ENCODE data around the gene FAP. TPM values are rescaled to one million over a fixed set of nuclear protein-coding genes. Genes with fewer than 3 reads are reported as not detected.

FAP gene
- total RNA-seq, 2 donors from 2014 or later = not detected

- H3K4me1 ChIP-seq (ENCODE audit: control insufficient read depth, insufficient read depth, low read length) = no peaks in the 10 kb centered on the region
- no peak overlapping the region for H3K27ac Mint-ChIP-seq
- H3K27me3 ChIP-seq (ENCODE audit: control insufficient read depth, insufficient read depth, low read length, poor library complexity, severe bottlenecking) = no peaks in the 10 kb centered on the region
- no peak for DNase-seq
- H3K36me3 ChIP-seq (ENCODE audit: control insufficient read depth, insufficient read depth, low read length) = no peaks in the 10 kb centered on the region
- H3K9me3 Mint-ChIP-seq = no peaks in the 10 kb centered on the region
- no peaks in the 10 kb centered on the region for H3K27me3 Mint-ChIP-seq (ENCODE audit: insufficient read depth)
- H3K9ac ChIP-seq (ENCODE audit: extremely low read depth, low read length, poor library complexity, severe bottlenecking) = no peak overlapping the region
- WGBS, 2 experiments (ENCODE audit: insufficient coverage in 1 of 2, insufficient read length in 1 of 2) = 75% methylated on average over 1 of the region's 1 CpG; no CpG with 5 or more reads in 1 of the 2 experiments
- no peaks in the 10 kb centered on the region for H3K4me1 Mint-ChIP-seq
- H3K36me3 Mint-ChIP-seq (ENCODE audit: low read depth) = no peaks in the 10 kb centered on the region
- no peak overlapping the region for H3K27ac ChIP-seq (ENCODE audit: low read depth, low read length)
- H3K9me3 ChIP-seq (ENCODE audit: control insufficient read depth, low read length) = no peaks in the 10 kb centered on the region
- TF ChIP-seq CTCF (conservative IDR thresholded peaks at IDR 0.05) = no peak
- H3K4me3 Mint-ChIP-seq = no peak overlapping the region
- no peak overlapping the region for H3K4me3 ChIP-seq (ENCODE audit: low read length)
Observed at GRCh38 chr2:162199913-162200312, 43.3 kb downstream of the FAP start.

DNA sequence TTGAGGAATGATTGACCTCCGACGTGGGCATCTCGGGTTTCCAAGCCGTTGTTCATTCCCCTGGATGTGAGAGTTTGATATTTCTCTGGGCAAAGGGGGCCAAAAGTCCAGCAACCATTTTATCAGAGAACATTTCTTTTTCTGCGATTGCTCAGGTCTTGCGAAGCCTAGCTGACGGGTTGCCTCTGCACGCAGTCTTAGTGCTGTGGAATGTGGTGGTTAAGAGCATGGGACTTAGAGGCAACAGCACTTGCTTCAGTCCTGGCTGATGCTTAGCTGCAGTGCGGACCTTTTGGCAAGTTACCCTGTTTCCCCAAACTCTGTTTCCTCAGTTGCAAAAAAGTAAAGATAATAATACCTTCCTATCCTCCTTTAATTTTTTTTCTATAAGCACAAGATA, 45.0 kb downstream of the FAP start:
- no peaks in the 10 kb centered on the region for H3K9me3 Mint-ChIP-seq
- no peak overlapping the region for H3K27ac ChIP-seq (ENCODE audit: low read depth, low read length)
- H3K27me3 Mint-ChIP-seq (ENCODE audit: insufficient read depth) = no peaks in the 10 kb centered on the region
- DNase-seq = no peak
- 87% methylated on average over 3 to 9 of the region's 9 CpGs for WGBS, 2 experiments (ENCODE audit: insufficient coverage in 1 of 2, insufficient read length in 1 of 2)
- no peak overlapping the region for H3K27ac Mint-ChIP-seq
- H3K27me3 ChIP-seq (ENCODE audit: control insufficient read depth, insufficient read depth, low read length, poor library complexity, severe bottlenecking) = no peaks in the 10 kb centered on the region
- no peak overlapping the region for H3K4me3 ChIP-seq (ENCODE audit: low read length)
- no peaks in the 10 kb centered on the region for H3K4me1 ChIP-seq (ENCODE audit: control insufficient read depth, insufficient read depth, low read length)
- no peaks in the 10 kb centered on the region for H3K36me3 Mint-ChIP-seq (ENCODE audit: low read depth)
- H3K9me3 ChIP-seq (ENCODE audit: control insufficient read depth, low read length) = no peaks in the 10 kb centered on the region
- H3K4me1 Mint-ChIP-seq = no peaks in the 10 kb centered on the region
- TF ChIP-seq CTCF (conservative IDR thresholded peaks at IDR 0.05) = no peak
- H3K9ac ChIP-seq (ENCODE audit: extremely low read depth, low read length, poor library complexity, severe bottlenecking) = no peak overlapping the region
- no peaks in the 10 kb centered on the region for H3K36me3 ChIP-seq (ENCODE audit: control insufficient read depth, insufficient read depth, low read length)
- H3K4me3 Mint-ChIP-seq = no peak overlapping the region

GRCh38 chr2:162197069-162197825, 46.0 kb downstream of the FAP start:
- H3K27ac ChIP-seq (ENCODE audit: low read depth, low read length) = no peak overlapping the region
- H3K9me3 ChIP-seq (ENCODE audit: control insufficient read depth, low read length) = no peaks in the 10 kb centered on the region

More at GRCh38 chr2:162197069-162197825, 46.0 kb downstream of the FAP start:
- H3K36me3 Mint-ChIP-seq (ENCODE audit: low read depth) = no peaks in the 10 kb centered on the region
- no peaks in the 10 kb centered on the region for H3K9me3 Mint-ChIP-seq
- Histone ChIP-seq H3K36me3 (ENCODE audit: control insufficient read depth, insufficient read depth, low read length) (no peaks in the 10 kb centered on the region), H3K9ac (ENCODE audit: extremely low read depth, low read length, poor library complexity, severe bottlenecking) (no peak overlapping the region), H3K4me1 (ENCODE audit: control insufficient read depth, insufficient read depth, low read length) (no peaks in the 10 kb centered on the region), H3K4me3 (ENCODE audit: low read length) (no peak overlapping the region), H3K27me3 (ENCODE audit: control insufficient read depth, insufficient read depth, low read length, poor library complexity, severe bottlenecking) (no peaks in the 10 kb centered on the region)
- WGBS, 2 experiments (ENCODE audit: insufficient coverage in 1 of 2, insufficient read length in 1 of 2) = 85 to 86% methylated on average over 2 of the region's 2 CpGs
- DNase-seq = no peak
- TF ChIP-seq CTCF (conservative IDR thresholded peaks at IDR 0.05) = no peak
- no peaks in the 10 kb centered on the region for H3K27me3 Mint-ChIP-seq (ENCODE audit: insufficient read depth)
- H3K4me3 Mint-ChIP-seq = no peak overlapping the region
- H3K4me1 Mint-ChIP-seq = no peaks in the 10 kb centered on the region
- no peak overlapping the region for H3K27ac Mint-ChIP-seq
